ENCODE results near the gene PASK. TPM values are rescaled to one million over a fixed set of nuclear protein-coding genes. Genes with fewer than 3 reads are reported as not detected.

PASK gene
- total and polyA plus RNA-seq, 9 of the 15 experiments (the other 6 are each of a cell fraction or from before 2014, with no cell fraction given): 1.5 to 30.3 (median 9.9) TPM

GRCh38 chr2:241148891-241149674, at the start of gene PASK (continued):
- TF ChIP-seq CHCHD3 (CRISPR knock-in tag; IDR thresholded peaks at IDR 0.05): no peak
- TF ChIP-seq JUND (IDR thresholded peaks at IDR 0.05; ENCODE audit: borderline replicate concordance, low read depth, low read length): no peak
- TF ChIP-seq JUND (tag; IDR thresholded peaks at IDR 0.05; ENCODE audit: borderline replicate concordance, low read depth, low read length): no peak
- TF ChIP-seq MYC (IDR thresholded peaks at IDR 0.05; ENCODE audit: low read depth, low read length): peak; percentile 40
- TF ChIP-seq MYC (CRISPR knock-in tag; IDR thresholded peaks at IDR 0.05; ENCODE audit: borderline replicate concordance, low read depth): no peak
- TF ChIP-seq PHF8 (IDR thresholded peaks at IDR 0.05; ENCODE audit: borderline replicate concordance, low read length): peak; percentile 51; the same call in 1 of the 2 replicates
- no peak for TF ChIP-seq BACH1 (tag; IDR thresholded peaks at IDR 0.05)
- TF ChIP-seq ZNF445 (CRISPR knock-in tag; IDR thresholded peaks at IDR 0.05; ENCODE audit: low read depth): no peak
- peak; percentile 70; the same call in 1 of the 2 replicates for TF ChIP-seq KDM2B (CRISPR knock-in tag; IDR thresholded peaks at IDR 0.05)
- peak; percentile 65 to 73 for TF ChIP-seq NRF1 (conservative IDR thresholded peaks at IDR 0.05 in 1 of 2, IDR thresholded peaks at IDR 0.05 in 1 of 2)
- no peak for TF ChIP-seq POLR3G (IDR thresholded peaks at IDR 0.05; ENCODE audit: extremely low read depth, insufficient read length, insufficient replicate concordance)
- TF ChIP-seq SAP30 (IDR thresholded peaks at IDR 0.05; ENCODE audit: borderline replicate concordance, insufficient read depth, low read depth, low read length, poor library complexity, severe bottlenecking): peak; percentile 53
- no peak for TF ChIP-seq ZNF79 (CRISPR knock-in tag; IDR thresholded peaks at IDR 0.05; ENCODE audit: low read depth)
- TF ChIP-seq ZNF76 (CRISPR knock-in tag; IDR thresholded peaks at IDR 0.05; ENCODE audit: borderline replicate concordance): no peak
- no peak for TF ChIP-seq MECOM (CRISPR knock-in tag; IDR thresholded peaks at IDR 0.05)
- 0 out of 2 replicates have a peak, but pooled peaks have one; percentile 37 for TF ChIP-seq GATAD2B (IDR thresholded peaks at IDR 0.05; ENCODE audit: borderline replicate concordance)
- peak; percentile 66 for TF ChIP-seq E2F8 (IDR thresholded peaks at IDR 0.05; ENCODE audit: low read depth, partially characterized antibody)
- no peak for TF ChIP-seq TEAD1 (CRISPR knock-in tag; IDR thresholded peaks at IDR 0.05)
- no peak for TF ChIP-seq SUPT5H (IDR thresholded peaks at IDR 0.05)
- TF ChIP-seq E2F3 (CRISPR knock-in tag; IDR thresholded peaks at IDR 0.05): peak; percentile 87
- no peak for TF ChIP-seq CHD4 (IDR thresholded peaks at IDR 0.05; ENCODE audit: insufficient read depth, insufficient replicate concordance, low read depth, low read length, poor library complexity, severe bottlenecking)
- peak; percentile 58; the same call in 1 of the 2 replicates for TF ChIP-seq MTA3 (IDR thresholded peaks at IDR 0.05; ENCODE audit: borderline replicate concordance)
